Measurements from ENCODE around the gene CALML3.

Gene CALML3

DNA sequence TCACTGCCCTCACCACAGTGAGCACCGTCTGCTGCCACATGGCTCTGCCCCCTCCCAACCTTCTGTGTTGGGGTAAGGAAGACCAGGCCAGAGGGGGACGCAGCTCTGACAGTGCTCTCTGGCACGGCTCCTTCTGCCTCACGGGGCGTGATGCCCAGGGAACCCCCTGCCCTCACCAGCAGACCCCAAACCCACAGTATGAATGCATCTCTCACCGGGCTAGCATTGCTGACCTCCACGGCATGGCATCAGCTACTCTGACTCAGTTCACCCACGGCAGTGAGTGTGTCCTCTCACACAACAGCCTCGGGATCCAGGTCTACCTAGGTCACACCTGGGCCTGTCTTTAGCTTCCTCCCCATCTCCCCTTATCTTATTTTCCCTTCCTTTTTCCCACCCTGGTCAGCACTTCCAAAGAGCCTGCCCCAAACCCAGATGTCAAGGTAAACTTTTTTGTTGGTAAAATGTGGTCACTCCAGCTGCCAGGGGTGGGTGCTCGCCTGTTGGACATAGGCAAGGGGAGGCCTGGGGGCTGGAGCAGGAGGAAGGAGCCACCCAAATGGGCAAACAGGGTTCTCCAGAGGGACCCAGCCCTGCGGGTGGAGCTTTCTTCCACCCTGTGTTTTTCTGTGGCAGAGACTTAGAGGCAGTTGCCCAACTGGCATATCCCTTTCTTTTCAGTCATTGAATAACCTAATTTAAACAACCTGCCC is 4.4 kb downstream of the CALML3 start:
- DNase-seq = no peak

- DNase-seq = no peak
Measured at GRCh38 chr10:5529702-5530411, 5.1 kb downstream of the CALML3 start.

DNA sequence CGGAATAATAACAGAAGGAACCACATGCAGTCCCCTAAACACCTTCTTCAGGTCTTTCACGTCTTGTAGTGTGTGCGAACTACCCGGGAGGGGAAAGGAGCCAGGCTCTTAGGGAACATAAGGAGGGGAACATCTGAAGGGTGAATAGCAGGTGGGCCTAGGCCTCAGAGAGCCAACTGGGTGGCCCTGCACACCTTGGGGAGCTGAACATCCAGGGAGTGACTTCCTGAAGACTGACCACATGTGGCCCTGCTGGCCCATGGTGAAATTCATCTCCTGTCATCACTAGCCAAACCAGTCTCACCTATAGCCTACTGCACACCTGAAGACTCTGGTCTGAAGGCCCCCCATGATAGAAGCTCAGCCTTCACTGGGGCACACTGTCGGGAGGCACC is 5.6 kb downstream of the CALML3 start:
- no peak for DNase-seq

DNA sequence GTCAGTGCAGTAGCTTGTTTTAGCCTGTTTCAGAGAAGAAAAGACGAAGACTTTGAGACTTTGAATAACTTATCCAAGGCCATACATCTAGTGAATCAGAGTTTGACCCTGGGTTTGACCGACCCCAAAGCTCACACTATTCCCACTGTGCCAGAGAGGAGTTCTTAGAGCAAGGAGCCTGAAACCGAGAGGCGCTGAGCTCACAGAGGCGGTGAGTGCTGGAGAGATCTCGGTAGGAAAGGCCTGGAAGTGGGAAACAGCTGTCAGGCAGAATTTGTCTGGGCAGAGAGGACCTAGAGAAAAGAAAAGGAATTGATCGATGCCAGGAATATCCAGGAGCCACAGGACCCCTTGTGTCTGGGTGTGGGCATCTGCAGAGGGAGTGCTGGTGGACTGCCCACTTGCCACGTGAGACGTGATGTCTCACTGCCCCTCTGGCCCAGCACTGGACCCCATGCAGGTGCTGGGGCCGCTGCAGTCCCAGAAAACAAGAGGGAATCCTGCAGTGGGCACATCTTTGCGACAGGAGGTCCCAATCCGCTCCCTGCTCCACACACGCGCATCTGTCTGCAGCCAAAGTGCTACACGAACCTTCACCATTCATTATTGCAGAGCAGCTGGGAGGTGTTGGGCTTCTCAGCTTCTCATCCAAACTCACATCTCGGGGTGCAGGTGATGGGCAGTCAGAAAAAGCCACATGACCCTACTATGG is 6.2 kb downstream of the CALML3 start:
- no peak for DNase-seq

DNA sequence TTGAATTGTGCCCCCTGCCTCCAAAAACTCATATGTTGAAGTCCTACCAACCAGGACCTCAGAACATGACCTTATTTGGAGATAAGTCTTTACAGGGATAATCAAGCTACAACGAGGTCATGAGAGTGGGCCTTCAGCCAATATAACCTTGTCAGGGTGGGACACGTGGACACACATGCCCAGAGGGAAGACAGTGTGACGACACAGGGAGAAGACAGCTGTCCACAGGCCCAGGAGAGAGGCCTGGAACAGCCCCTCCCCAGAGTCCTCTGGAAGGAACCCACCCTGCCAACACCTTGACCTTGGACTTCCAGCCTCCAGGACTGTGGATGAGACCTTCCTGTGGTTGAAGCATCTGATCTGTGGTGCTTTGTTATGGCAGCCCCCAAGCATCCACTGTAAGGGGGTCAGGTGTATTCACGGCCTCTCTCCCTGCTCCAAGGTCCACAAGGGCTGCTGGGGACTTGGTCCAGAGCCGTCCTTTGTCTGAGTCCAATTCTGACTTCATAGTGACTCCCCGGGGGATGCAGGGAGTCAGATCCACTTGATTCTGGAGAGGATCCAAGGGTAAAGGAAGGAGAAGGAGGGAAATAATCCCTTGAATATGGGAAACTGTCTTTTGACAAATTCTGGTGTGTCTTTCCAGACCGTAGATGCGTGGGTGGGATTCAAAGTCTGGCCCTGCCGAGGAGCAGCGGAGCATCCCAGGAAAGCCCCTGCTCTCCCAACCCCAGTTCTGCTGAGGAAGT is 7.0 kb downstream of the CALML3 start:
- DNase-seq = no peak

DNA sequence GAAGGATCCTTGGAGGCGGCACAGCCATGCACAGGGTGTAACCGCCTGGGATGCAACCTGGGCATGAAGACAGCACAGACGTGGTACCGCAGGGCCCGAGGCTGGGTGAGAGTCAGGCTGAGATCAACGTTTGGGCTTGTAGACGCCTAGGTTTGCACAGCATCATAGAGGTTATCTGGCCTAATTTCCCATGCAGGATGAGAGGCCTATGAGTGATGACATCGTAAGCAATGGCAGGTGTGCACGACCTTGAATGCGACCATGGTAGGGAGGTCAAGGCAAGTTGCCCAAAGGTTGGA is 7.5 kb downstream of the CALML3 start:
- no peak for DNase-seq

DNA sequence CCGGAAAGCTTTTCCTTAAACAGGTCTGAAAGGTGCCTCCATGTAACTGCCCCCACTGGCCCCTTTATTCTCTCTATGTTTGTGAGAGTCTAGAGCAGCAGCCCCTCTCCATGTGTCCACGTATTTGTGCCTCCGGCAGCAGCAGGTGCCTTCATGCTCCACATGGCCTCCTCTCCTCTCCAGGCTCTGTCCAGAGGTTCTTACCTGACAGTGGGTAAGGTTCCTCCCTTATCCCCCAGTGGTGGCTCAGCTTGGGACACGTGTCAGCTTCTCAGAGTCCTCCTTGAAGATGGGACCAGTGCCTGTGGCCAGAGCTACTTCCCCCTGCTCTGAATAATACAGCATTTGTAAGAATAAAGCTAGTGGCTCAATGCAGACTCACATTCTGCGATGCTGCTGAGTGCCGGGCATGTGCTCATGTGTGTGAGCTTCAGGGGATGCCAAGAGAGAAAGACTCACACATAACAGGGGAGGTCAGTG is 7.9 kb downstream of the CALML3 start:
- no peak for DNase-seq

DNA sequence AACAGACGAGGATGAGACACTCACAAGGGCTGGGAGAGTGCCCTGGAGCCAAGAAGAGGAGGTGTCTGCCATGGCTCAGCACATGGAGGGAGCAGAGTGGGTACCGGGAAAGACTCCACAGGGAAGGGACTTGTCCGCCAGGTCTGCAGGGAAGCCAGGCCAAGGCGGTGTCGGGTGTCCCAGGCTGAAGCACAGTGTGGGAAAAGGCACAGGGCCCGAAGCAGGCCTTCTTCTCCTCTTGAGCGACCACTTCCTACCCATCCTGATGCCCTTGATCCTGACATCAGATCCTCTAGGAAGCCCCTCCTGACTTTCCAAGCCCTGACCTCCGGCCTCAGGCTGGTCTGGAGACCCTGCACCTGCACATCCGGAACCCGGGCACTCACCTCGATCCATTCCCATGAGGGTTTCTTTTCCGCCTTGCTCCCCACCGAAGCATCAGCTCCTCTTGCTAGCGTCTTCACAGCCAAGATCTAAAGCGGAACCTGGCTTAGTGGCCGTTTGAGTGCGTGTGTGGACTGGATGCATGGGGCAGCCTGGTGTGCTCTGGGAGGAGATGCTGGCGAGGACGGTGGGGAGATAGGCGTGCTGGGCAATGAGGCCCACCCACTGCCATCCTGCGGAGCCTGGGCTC is 8.5 kb downstream of the CALML3 start:
- DNase-seq = no peak

DNA sequence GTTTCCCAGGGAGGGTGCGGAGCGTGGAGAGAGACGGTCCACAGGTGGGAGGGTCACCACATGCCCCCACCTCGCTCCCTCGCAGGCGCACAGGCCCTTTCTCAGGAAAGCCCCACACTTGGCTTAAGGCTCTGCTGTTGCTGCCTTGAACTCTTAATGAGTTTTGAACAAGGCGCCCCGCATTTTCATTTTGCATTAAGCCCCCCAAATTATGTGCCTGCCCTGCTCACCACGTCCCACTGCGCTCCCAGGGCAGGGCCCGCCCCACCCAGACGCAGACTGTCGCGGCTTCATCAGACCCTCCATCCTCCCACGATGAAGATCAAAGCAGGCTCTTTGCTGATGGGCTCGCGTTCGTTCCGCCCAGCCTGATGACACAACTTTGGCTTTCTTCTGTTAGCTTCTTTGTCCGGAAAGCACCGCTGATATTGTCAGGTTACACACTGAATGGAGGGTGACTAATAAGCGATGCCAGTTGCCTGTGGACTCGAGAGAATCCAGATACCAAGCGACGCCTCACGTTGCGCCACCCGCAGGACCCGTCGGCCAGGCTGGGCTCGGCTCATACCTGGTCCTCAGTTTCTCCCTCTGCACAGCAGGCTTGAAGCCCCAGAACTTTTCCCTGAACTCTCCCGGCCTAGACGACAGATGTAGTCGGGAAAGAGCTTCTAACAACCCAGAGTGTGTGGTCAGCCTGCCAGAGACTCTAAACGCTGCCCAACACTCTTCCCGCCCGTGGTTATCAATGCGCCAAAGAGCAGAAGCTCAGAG is 9.5 kb downstream of the CALML3 start:
- DNase-seq = no peak

GRCh38 chr10:5534880-5535856 is 10.4 kb downstream of the CALML3 start:
- DNase-seq = no peak

- no peak for DNase-seq
Measured at GRCh38 chr10:5536486-5537081, 11.8 kb downstream of the CALML3 start.

GRCh38 chr10:5537684-5538083 is 12.9 kb downstream of the CALML3 start:
- DNase-seq = no peak

DNA sequence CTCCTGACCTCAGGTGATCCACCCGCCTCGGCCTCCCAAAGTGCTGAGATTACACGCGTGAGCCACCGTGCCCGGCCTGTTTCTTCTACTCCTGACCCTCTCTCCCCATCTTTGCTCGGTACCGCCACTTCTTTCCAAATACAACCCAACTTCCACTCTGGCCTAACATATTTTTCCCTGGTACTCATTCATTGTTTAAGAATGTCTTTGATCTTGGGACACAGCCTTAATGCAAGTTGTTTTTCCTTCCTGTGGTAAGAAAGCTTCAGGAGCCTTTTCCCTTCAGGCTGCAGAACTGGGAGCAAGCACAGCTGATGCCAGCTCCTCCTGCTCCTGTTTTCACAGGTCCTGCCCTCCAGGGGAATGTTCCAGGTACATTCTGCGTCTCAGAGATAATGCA is 13.7 kb downstream of the CALML3 start:
- DNase-seq = no peak

GRCh38 chr10:5538892-5539651 is 14.3 kb downstream of the CALML3 start:
- no peak for DNase-seq

- no peak for DNase-seq
Measured at GRCh38 chr10:5540080-5540479, 15.3 kb downstream of the CALML3 start.

- DNase-seq = no peak
Measured at GRCh38 chr10:5540891-5541290, 16.1 kb downstream of the CALML3 start.

DNA sequence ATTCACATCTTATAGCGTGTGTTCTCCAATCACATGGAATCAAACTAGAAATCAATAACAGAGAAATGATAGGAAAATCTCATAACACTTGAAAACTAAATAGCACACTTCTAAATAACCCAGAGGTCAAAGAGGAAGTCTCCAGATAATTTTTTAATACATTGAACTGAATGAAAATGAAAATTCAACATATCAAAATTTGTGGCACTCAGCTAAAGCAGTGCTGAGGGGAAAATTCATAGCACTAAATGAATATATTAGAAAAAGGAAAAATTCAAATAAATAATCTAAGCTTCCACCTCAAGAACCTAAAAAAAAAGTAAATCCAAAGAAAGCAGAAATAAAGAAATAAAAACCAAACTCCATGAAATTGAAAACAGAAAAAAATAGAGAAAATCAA is 17.3 kb downstream of the CALML3 start:
- no peak for DNase-seq

GRCh38 chr10:5543623-5544022 is 18.9 kb downstream of the CALML3 start:
- no peak for DNase-seq

DNA sequence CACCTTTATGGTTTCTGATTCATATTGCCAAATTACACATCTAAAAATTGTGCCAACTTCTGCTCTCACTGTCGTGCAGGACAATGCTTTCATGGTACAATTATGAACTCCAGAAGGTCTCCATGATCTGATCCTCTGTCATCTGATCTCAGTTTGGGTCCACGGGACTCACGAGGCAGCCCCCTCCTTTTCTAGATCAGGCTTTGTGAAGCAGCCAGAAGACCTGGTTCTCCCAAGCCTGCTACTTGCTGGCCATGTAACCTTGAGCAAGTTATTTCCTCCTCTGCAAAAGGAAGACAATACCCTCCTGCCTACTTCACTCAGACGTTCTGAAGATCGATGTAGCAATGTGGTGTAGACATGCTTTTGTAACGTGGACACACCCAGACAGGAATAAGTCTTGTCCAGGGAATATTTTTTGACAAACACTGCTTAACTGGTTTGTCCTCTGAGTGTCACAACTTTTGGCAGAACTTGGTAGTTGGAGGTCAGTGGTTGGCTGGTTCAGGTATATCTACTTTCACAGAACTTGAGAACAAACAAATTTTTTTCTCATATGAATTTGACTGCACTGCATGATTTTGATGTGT is 19.6 kb downstream of the CALML3 start:
- DNase-seq = no peak
